IPS DF 4.7 (cell line): ENCODE data around the gene ATP6V0A4.
"Not testable (repeated sequence)": the region's sequence is repeated elsewhere in the genome, so short reads cannot be mapped to it uniquely, and the experiment has no call there.

Experiments used
- DNase-seq: peaks from one replicate; pipeline ENCODE4 v3.0.0-alpha.2; 2013; ENCODE audit warnings: low spot score; ENCODE audit errors: extremely low read depth

ATP6V0A4 gene

DNA sequence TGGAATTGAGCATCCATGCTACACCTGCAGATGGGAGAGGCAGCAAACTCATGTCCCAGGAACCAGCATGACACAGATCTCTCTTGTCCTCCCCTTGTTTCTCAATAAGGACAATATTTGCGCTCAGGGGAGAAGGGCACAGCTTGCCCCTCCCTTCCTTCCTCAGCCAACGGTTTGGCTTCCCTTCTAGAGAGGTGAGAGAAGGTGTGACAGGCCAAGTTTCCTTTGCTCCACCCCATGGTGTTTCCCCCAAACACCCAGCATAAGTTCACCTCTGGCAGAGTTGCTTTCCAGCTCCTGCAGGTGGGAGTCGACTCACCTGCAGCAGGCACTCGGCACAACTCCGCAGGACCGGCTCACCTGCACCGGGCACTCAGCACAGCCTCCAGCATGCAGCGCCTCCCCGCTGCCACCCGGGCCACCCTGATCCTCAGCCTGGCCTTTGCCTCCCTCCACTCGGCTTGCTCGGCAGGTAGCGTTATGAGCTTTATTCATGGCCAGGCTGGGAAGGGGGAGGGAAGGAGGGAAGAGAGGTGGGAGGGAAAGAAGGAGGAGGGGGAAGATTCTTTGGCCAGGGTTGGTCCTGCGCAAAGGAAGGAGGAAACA, at the start of gene ATP6V0A4, which contains the start of gene TMEM213:
Gene ATP6V0A4 (minus strand): TSS at position 482 of the 606 bp plus-strand sequence. CDS start 26,949 bp downstream, outside the sequence.
Gene TMEM213 (plus strand): TSS at position 280 of the 606 bp plus-strand sequence. CDS start 111 bp downstream, at position 391.
- no peak for DNase-seq

DNA sequence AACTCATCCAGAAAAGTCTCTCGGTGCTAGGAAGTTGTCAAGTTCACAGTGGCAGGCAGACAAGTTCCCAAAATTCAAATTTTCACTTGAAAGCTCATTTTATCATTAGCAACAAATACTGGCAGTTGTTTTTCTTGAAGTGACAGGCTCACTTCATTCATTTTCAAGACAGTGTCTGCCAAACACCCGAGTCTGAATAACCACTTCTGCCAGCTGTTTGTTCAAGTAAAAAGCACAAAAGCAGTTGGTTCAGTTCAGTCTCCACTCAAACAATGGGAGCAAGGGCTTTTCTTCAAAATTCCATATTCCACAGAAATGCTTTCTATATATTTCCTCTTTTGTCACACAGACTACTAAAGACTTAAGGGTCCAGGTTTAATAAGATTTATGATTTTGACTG, 47.7 kb upstream of the ATP6V0A4 start:
- DNase-seq, result no peak

DNA sequence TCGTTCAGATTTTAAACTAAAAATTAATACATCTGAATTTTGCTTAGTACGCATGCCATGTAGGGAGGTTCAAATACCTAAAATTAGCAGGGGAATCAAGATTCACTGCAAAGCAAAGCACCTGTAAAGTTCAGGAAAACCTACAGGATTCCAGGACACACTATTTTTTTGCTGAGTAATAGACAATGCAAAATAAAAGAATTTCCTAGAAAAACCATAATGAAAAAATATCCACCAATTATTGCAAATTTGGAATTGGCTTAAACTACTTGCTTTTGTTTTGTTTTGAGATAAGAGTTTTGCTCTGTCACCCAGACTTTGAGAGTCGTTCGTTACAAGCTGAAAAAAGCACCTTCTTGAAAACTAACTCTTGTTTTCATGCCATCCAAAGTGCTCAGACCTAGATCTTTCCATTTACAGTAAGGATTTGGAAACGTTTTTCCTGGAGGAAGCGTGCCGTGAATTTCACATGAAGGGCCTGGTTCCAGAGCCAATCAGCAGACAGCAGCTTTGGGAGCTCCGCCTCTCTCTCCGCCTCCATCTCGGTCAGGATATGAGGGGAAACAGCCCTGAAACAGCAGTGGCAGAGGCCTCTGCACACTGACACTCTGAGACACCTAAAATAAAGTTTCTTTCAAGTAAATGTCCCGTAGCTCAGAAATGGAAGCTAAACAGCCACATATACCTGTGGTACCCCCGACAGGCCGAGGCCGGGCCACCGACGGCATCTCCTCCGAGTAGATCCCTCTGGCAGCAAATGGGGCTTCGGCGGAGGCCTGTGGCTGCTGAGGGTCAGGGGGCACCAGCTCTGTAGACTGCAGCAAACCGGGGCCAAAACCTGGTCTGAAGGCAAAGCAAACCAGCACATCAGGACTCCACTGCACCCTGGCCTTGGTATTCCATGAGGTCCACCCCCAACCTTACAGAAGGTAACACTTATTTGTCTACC, 45.9 kb upstream of the ATP6V0A4 start:
- no peak for DNase-seq

DNA sequence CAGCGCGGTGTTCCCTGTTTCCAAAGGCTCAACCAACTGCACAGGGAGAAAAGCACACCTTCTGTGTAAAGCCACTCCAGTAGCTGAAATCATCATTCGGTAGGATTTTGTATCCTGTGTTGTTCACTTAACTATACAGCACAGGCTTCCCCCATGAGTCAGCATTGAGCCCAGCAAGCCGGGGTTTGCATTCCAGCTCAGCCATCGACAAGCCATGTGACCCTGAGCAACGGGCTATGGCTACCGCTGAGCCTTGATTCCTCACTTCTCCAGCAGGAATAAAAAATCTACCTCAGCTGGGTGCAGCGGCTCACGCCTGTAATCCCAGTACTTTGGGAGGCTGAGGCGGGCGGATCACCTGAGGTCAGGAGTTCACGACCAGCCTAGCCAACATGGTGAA, 44.1 kb upstream of the ATP6V0A4 start:
- DNase-seq, result no peak

DNA sequence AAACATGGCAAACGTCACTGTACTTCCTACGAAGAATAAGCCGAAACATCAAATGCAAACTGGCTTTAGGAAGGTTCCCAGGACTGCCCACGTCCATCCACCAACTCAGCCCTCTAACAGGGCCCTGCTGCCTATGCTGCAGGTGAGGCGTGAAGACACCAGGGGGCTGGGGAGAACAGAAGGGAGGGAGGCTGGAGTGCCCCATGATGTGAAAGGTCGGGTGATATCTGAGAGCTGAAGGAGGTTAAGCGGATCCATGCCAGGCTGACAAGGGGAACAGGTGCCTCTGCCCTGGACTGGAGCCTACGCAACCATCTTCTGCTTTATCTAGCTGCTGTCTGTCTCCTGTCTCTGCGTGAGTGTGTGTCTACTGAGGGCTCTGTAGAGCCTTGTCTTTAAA, 40.2 kb upstream of the ATP6V0A4 start:
- DNase-seq, result no peak

DNA sequence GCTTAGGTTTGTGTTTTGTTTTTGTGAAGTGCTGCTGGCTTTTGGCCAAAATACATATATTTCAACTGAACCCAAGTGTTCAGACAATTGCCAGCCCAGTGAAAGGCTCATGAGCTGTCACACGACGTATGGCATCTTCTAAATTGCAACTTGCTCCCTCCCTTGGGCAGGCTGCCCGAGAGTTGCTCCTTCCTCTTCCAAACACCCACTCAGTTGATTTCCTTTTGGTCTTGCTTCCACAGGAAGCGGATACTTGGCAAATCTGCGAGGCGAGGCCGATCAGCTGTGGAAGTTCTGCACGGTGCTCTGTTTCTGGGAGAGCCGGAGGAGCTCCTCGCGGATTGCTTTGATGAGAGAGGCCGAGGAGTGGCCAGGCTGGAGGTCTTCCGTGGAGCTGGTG, 39.6 kb upstream of the ATP6V0A4 start:
- no peak for DNase-seq

DNA sequence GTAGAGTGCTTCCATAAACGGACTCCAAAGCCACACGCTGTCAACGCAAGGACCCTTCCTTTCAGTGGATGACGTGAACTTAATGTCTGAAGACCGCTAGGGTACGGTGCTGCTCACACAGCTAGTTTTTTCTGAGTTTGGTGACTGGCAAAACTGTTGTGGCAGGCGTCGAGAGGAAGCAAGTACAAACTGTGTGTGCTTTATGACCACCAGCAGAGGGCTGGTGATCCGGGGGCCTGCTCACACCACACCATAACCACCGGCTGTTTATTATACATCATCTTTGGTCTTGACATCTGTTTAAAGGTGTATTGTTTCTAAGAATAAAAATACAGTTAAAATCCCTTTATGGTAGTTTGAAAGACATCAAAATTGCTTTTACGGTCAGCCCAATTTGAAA, 37.1 kb upstream of the ATP6V0A4 start:
- DNase-seq, result no peak

DNA sequence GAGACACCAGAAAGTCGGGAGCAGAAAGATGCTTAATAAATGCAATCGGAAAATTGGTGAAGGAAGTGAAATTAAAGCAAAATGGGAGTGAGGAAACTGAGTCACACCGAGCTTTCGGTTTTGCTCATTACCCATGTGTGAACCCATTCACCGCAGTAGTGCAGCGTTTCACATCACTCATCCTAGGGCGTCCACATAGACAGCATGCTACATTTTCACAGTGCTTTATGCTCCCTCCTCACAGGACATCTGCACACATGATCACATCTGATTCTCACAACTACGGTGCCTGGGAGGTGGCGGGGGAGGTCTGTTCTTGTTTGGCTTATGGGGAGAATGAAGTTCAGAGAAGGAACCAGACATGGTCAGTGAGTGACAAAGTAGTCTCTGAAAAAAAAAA, 36.6 kb upstream of the ATP6V0A4 start:
- no peak for DNase-seq

DNA sequence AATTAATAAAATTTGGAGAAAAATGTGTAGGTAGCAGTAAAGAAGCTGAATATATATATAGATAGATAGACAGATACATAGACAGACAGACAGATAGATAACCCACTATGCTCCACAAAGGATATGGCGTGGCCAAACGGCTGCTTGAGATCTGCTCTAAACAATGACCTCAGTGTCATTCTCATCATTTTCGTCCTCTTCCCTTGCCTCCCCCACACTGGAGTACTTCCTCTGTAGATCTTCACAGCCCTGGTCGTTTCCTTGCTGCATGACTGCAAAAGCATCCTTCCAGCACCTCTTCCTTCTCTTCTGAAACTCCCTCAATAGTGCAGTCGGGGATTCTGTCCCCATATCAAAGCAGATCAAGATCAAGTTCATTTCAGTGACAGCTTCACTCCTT, 35.6 kb upstream of the ATP6V0A4 start:
- no peak for DNase-seq

DNA sequence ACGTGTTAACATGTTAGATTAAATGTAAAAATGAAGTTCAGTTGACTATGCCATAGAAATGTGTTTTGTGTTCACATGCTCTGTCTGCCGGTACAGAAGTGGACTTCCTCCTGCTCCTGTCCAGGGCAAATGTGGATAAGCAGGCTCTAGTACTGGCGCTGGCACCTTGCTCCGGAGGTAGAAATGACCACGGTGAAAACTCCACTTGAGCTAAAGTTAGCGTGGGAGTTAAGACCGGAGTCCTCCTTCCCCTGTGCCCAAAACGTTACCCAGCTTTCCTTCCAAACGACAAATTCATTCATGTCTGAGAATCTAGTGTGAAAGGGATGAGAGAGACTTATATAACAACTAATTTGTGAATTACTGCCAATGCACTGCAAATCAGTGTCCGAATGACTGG, 35.0 kb upstream of the ATP6V0A4 start:
- no peak for DNase-seq

DNA sequence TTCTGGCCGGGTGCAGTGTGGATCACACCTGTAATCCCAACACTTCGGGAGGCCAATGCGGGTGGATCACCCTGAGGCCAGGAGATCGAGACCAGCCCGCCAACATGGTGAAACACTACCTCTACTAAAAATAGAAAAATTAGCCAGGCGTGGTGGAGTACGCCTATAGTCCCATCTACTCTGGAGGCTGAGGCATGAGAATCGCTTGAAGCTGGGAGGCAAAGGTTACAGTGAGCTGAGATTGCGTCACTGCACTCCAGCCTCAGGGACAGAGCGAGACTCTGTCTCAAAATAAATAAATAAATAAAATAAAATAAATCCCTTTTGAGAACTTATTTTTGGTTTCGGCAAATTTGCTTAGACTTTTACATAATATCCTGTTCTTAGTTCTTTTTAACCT, 31.3 kb upstream of the ATP6V0A4 start:
- no peak for DNase-seq

DNA sequence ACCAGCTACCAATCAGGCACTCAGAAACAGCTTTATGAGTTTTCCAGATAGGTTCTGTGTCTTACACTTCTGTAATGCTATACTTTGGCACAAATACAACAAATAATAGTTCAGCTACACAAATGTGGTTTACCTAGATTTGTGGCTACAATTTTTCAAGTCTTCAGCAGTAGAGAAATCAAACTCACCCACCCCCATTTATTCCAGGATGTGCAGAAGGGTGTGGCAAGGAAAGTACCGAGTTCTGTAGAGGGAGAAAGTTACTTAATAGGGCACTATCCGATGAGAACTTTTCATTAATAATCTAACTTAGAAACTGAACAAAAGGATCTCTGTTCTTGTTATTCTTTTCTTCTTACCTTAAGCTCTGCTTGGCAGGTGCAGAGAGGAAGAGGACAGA, 30.3 kb upstream of the ATP6V0A4 start:
- DNase-seq, result no peak

DNA sequence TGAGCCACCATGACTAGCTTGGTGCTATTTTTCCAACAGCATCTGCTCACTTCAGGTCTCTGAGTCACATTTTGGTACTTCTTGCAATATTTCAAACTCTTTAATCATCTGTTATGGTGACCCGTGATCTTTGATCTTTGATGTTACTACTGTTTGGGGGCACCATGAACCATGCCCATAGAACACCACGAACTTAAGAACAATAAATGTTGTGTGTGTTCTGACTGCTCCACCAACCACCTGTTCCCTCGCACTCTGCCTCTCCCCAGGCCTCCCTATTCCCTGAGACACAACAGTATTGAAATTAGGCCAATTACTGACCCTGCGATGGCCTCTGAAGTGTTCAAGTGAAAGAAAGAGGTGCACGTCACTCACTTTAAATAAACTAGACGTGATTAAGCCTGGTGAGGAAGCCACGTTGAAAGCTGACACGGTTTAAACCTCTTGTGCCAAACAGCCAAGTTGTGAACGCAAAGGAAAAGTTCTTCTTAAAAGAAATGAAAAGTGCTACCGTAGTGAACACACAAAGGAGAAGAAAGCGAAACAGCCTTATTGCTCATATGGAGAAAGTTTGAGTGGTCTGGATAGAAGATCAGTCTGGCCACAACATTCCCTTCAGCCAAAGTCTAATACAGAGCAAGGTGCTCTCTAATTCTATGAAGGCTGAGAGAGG, 27.2 kb upstream of the ATP6V0A4 start:
- no peak for DNase-seq

DNA sequence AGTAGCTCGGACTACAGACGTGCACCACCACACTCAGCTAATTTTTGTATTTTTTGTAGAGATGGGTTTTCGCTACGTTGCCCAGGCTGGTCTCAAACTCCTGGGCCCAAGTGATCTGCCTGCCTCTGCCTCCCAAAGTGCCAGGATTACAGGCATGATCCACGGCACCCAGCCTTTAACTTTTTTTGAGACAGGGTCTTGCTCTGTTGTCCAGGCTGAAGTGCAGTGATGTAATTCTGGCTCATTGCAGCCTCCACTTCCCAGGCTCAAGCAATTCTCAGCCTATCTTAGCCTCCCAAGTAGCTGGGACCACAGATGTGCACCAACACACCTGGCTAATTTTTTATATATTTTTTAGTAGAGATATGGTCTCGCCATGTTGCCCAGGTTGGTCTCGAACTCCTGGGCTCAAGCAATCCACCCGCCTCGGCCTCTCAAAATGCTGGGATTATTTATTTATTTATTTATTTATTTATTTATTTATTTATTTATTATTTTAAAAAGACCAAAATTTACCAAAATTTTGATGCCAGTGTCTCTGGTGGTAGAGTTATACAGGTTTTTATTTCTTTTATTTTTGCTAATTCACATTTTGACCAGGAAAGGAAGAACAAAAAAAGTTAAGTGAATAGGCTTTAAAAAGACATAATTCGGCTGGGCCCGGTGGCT, 25.0 kb upstream of the ATP6V0A4 start:
- no peak for DNase-seq

DNA sequence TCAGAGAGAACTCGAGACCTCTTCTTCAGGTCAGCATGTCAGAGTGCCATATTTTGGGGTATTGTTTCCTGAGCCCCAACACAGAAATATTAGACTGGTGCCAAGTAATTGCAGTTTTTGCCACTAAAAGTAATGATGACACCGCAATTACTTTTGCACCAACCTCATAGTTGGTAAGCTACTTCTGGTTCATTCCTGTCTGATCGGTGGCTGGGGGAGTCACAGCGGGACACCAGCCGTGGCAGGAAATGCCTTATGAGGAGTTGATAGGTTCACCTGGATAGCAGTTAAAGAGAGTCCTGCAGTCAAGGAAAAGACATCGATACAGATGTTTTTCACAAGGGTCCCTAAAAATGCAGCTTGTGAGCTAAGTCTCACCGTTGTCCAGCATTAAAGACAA, 23.9 kb upstream of the ATP6V0A4 start:
- no peak for DNase-seq

DNA sequence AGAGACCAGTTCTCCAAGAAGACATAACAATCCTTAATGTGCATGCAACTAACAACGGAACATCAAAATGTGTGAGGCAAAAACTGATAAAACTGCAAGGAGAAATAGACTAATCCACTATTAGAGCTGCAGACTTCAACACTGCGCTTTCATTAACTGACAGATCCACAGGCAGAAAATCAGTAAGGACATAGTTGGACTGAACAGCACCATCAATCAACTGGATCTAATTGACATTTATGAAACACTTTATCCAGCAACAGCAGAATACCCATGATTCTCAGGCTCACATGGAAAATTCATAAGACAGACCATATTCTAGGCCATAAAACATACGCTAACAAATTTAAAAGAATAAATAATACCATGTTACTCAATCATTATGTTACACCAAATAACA, 21.6 kb upstream of the ATP6V0A4 start:
- DNase-seq, result no peak

DNA sequence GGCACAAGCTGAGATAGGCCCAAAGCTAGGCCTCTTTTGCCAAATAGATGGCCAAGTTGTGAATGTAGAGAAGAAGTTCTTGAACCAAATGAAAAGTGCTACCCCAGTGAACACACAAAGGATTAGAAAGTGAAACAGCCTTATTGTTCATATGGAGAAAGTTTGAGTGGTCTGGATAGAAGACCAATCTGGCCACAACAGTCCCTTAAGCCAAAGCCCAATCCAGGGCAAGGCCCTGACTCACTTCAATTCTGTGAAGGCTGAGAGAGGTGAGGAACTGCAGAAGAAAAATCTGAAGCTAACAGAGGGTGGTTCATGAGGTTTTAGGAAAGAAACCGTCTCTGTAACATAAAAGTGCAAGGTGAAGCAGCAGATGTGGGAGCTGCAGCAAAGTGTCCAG, 18.7 kb upstream of the ATP6V0A4 start:
- DNase-seq, result no peak

DNA sequence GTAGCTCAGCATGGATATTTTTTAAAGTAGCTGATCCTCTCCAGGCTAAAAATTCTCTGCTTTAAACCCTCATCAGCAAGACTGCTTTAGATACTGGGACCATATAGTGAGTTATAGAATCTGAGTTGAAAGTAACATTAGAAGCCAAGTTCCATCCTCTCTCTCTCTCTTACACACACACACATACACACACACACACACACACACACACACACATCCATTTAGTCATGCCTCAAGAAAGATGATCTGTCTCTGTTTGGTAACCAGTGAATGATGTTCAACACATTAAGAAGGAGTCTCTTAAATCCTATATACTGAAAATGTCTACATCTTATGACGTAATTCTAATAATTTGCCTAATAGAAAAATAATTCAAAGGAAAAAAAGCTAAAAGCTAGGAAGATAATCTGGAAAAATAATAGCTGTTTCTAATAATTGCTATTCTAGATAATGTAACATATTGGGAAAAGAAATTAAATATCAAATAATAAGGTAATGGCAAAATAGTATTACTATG, 16.9 kb upstream of the ATP6V0A4 start:
- DNase-seq, result no peak

DNA sequence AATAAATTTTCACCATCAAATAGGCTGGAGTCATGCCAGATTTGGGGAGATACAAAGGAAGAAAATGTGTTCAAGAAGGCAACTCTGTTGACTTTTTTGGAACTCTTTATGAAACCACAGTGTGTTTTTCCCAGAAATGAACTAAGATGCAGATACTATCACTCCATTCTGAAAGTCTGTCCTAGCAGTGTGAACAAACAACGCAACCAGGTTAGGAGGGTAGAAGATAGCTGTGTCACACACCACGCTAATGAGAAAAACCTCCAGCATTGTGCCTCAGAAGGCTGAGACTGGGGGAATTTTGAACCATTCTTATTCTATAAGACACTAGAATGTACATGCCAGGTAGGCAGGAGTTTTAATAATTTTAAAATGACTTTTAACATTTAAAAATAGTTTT, 15.9 kb upstream of the ATP6V0A4 start:
- no peak for DNase-seq

DNA sequence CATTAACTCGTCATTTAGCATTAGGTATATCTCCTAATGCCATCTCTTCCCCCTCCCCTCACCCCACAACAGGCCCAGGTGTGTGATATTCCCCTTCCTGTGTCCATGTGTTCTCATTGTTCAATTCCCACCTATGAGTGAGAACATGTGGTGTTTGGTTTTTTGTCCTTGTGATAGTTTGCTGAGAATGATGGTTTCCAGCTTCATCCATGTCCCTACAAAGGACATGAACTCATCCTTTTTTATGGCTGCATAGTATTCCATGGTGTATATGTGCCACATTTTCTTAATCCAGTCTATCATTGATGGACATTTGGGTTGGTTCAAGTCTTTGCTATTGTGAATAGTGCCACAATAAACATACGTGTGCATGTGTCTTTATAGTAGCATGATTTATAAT, 13.3 kb upstream of the ATP6V0A4 start:
- DNase-seq, result not testable (repeated sequence)

DNA sequence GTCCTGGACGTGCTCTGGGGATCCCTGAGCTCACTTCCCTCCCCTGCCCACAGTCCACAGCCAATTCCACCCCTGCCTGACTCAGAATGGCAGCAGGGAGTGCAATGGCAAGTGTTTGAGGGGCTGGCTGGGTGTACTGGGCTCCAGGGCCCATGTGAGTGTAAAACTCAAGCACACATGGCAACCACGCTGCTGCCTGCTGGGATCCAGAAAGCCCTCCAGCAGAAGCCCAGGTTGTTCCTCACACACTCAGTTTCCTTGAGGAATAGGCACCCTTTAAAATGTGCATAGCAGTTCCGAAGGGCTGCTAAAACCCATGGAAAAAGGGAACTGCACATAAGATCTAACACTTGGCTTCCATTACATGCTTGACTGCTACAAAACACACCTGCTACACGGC, 11.3 kb upstream of the ATP6V0A4 start:
- no peak for DNase-seq
